GM21723 (cell line): Measurements from ENCODE around the gene KRTAP2-1.
"Not testable (repeated sequence)": the region's sequence is repeated elsewhere in the genome, so short reads cannot be mapped to it uniquely, and the experiment has no call there.

Experiments
- ATAC-seq: cut with Tn5 transposase; IDR thresholded peaks from one replicate; pipeline ENCODE4 v1.9.1; 2021; ENCODE audit warnings: mild to moderate bottlenecking, moderate library complexity; ENCODE audit not compliant: unreplicated experiment

Gene KRTAP2-1

DNA sequence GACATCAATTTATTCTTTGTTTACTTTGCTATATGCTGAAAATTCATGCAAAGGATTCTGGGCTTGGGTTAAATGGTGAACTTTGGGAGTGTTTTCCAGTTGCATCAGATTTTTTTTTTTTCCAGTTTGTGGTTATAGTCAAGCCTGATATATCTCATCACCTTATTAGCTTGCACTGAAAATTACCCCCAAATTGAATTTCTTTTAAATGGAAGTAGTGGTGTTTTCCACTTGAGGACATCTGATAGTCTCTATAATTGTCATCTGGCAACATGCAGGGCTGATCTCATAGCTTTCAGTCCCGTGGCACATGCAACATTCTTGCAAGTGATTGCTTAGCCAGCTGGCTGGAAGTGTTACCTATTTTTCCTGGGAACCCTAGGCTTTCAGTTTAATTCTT lies 33.5 kb downstream of the KRTAP2-1 start:
- ATAC-seq = no peak

DNA sequence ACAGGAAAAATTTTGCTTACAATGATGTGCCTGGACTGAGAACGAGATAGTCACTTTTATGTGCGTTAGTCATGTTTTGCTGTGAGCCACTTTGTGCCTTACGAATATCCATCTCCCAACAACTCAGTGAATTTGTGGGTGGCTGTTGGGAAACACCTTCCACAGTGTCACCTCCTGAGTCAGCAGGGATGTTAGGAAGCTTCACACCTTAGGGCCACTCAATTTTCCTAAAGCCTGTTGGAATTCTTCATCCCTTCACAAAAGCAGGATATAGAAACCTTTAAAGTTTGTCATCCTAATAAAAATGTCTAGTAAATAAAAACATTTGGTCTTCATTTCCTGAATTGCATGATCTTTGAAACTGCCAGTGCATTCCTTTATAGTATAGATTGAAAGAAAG lies 33.9 kb downstream of the KRTAP2-1 start:
- ATAC-seq = no peak

- no peak for ATAC-seq
Measured at GRCh38 chr17:41012326-41013120, 34.6 kb downstream of the KRTAP2-1 start.

DNA sequence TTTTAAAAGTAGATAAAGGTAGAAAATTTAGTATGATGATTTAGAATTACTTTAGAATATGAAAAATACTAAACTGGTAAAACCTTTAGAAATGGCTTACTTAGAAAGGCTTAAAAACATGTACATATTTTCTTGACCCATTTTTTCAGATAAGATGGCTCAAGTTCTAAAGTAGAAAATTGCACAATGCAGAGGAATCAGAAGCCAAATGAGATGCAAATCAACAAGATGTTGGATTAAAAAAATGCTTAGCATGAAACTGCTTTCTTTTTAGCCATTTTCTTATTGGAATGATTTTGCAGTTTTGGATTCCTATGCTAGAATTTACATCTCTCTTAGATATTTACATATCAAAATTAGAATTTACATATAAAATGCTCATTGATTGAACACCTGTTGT lies 36.7 kb downstream of the KRTAP2-1 start:
- no peak for ATAC-seq

GRCh38 chr17:41009936-41010335 lies 37.2 kb downstream of the KRTAP2-1 start:
- no peak for ATAC-seq

DNA sequence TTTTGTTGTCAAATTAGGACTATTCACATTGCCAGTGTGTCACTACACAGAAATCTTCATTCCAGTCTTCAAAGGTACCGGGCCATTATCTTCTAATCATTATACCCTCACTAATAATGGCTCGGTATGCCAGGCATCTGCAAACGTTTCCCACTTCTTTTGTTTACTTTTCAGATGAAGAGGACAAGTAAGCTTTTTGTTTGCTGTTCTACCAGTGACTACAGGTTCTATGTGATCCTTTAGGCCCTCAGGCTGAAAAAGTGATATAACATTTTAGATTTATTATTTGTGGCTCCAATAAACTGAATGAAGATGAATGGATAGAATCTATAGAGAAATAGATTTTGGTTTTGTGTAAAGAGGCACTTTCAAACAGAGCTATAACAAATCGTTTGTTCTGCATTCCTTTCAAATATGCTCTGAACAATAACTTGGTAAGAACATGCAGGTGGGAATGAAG lies 37.8 kb downstream of the KRTAP2-1 start:
- no peak for ATAC-seq

DNA sequence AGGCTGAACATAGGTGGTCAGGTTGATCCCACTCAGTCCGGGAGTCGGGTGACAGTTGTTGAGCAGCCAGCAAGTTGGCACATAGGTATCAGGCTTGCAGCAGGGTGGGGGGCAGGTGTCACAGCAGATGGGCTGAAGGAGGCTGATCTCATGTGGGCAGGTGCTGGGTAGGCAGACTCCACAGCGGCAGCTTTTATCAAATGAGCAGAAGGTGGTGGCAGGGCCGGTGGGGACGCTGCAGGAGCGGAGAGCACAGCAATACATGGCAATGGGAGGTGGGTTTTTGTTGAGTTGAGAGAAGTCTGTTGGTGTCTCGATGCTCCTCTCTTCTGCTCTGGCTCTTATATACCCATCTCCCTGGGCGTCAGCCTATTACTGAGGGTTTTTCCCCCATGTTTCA lies 38.3 kb downstream of the KRTAP2-1 start, which contains the start of gene KRTAP3-1:
Gene KRTAP3-1 (minus strand): TSS at position 318 of the 400 bp plus-strand sequence. CDS start 54 bp downstream, at position 264.
- no peak for ATAC-seq

DNA sequence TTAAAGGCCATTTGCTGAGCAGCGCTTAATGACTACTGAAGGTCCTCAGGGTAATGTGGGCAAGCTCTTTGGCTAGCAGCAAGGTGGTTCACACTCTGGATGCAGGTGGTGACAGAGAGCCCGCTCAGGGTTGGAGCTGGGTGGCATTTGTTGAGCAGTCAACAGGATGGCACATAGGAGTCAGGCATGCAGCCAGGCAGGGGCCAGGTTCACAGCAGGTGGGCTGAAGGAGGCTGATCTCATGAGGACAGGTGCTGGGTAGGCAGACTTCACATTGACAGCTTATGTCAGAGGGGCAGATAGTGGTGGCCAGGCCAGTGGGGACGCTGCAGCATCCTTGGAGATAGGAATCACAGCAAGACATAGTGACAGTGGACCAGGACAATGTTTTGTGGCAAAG lies 42.7 kb downstream of the KRTAP2-1 start:
- ATAC-seq = no peak

DNA sequence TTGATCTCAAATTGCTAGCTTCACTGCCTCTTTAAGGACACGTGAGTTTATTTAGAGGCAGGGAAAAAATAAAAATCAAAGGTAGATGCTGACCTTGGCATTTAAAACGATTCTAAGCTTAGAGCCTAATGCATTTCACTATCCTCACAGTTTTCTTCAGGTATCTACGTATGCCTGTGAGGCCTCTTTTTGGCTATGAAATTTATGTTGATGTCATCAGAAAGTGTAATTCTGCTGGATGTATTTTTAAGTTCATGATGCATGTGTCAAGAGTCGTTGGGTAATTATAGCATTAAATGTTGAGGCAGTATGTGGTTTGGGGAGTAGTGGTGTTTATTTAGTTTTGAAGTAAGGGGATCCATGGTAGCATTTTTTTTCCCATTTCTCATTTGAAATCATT lies 43.2 kb downstream of the KRTAP2-1 start:
- no peak for ATAC-seq

DNA sequence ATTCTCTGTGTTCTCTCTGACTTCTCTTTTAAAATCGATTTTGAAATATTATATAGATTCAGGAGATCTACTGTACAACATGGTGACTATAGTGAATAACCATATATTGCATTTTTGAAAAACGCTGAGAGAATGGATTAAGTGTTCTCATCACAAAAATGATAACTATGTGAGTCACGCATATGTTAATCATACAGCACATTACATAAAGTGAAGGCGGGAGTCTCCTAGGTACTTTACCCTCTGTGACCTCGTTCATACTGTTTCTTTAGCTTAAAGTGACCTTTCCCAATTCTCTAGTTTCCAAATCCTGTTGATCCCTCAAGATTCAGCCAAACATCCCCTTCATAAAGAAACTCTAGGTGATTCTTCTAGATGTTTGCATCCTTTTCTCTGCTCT lies 44.3 kb downstream of the KRTAP2-1 start:
- no peak for ATAC-seq

DNA sequence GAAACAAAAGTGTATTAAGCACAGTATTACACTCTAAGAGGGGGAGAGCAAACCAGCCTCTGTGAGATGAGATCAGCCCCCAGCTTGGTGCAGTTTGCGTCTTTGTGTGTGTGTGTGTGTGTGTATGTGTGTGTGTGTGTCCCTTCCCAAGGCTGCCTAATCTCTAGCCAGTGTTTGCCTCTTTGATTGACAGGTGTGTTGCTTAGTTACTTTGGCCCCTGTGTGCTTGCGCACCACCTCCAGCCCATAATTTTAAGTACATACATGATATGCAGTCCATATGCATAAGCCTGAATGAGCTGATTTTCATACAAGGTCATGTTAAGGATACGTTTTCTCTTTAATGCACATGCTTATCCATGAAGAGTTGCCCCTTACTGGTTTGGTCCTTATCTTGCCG lies 45.3 kb downstream of the KRTAP2-1 start:
- no peak for ATAC-seq

DNA sequence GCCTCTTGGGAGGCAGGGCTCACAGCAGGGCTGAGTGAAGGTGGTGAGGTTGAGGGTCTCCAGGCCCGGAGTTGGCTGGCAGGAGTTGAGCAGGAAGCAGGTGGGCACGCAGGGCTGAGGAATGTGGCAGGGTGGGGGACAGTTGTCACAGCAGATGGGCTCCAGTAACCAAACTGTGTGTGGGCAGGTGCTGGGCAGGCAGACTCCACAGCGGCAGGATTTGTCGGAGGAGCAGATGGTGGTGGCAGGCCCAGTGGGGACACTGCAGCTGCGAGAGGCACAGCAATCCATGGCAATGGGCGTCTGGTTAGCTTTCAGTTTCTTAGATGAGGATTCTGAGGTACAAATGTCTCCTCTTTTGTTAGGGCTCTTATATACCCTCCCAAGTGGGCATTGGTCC lies 47.6 kb downstream of the KRTAP2-1 start, which contains the start of gene KRTAP3-2:
Gene KRTAP3-2 (minus strand): TSS at position 344 of the 400 bp plus-strand sequence. CDS start 53 bp downstream, at position 291.
- ATAC-seq = not testable (repeated sequence)

DNA sequence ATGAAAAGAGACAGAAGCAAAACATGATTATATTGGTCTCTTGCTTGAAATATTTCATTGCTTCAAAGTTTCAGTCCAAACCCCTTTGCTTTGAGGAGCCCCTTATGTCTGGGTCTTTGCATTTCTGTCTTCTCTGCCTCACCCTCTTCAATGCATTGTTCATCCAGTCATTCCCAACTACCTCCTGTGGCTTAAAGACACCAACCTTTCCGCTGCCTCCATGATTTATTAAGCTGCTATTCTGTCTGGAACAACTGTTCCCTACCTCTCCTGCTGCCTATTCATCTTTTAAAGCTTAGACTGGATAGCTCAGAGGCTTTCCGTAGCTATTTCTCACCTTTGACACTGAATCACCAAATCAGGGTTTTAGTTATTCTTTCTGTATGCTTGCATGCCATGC lies 49.8 kb downstream of the KRTAP2-1 start:
- no peak for ATAC-seq

DNA sequence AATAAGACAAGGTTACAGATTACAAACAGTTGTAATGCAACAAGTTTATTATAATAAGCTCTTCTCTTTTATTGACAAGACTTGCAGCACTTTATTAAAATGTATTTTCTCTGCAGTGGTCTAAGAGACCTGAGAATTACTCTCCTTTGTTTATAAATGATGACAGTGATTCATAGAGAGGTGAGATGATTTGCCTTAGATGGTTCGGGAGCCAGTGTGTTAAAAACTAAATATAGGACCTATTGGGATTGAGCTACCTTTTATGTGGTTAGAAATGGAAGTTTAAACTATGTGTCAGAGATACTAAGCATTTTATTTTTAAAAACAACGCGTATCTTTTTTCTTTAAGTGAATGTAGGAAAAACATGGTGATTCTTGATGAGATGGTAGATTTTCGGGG lies 50.3 kb downstream of the KRTAP2-1 start:
- ATAC-seq = no peak
